HL-60 (cell line): ENCODE measurements around the gene TMEM198.
A peak's percentile ranks its signal among the peaks of the same experiment; 100 is the strongest.

Source experiments
- DNase-seq, 2 experiments: peaks; one replicate each; pipeline ENCODE4 v3.0.0-alpha.2; 2010 to 2020; ENCODE audit warnings: low read depth in 1 of 2, low spot score in 1 of 2
- H3K27ac ChIP-seq: fragments of 250-450 bp; sonication (Bioruptor Pico); replicated peaks from 2 replicates; pipeline ENCODE4 v1.5.1; 2020; ENCODE audit warnings: mild to moderate bottlenecking, moderate library complexity
- H3K27me3 ChIP-seq: fragments of 250-450 bp; sonication (Bioruptor Pico); 2 replicates; pipeline ENCODE4 v1.5.1; 2021; ENCODE audit warnings: mild to moderate bottlenecking, moderate library complexity; ENCODE audit not compliant: insufficient read depth, poor library complexity, severe bottlenecking
- H3K4me3 ChIP-seq: replicated peaks from 2 replicates; pipeline ENCODE4 v1.5.1; 2011; ENCODE audit warnings: mild to moderate bottlenecking, control low read depth, low read length; ENCODE audit not compliant: insufficient read depth
- CTCF ChIP-seq: IDR thresholded peaks from one replicate; pipeline ENCODE4 v1.5.1; 2011; ENCODE audit warnings: low read length, control low read depth, inconsistent platforms; ENCODE audit not compliant: insufficient read depth
- GABPA ChIP-seq: IDR thresholded peaks from 2 replicates; pipeline ENCODE4 v1.6.1; 2012; ENCODE audit warnings: low read depth
- POLR2AphosphoS5 ChIP-seq: IDR thresholded peaks from 2 replicates; pipeline ENCODE4 v1.6.1; 2012; ENCODE audit warnings: low read depth
- REST ChIP-seq: IDR thresholded peaks from 2 replicates; pipeline ENCODE4 v1.6.1; 2012; ENCODE audit warnings: low read depth; ENCODE audit not compliant: insufficient replicate concordance
- SPI1 ChIP-seq: IDR thresholded peaks from 2 replicates; pipeline ENCODE4 v1.6.1; 2012; ENCODE audit warnings: low read depth, mild to moderate bottlenecking, borderline replicate concordance

Gene TMEM198

GRCh38 chr2:219542931-219543595 lies 765 bp upstream of the TMEM198 start:
- Histone ChIP-seq H3K4me3 (peak overlapping the region; percentile 61), H3K27ac (no peak overlapping the region), H3K27me3 (peaks cover 24% of the 10 kb centered on the region)
- peak in 1 of 2 experiments; percentile 11 for DNase-seq
- TF ChIP-seq GABPA, result no peak
- peak; percentile 14 for TF ChIP-seq REST
- no peak for TF ChIP-seq CTCF
- TF ChIP-seq POLR2AphosphoS5, result no peak
- no peak for TF ChIP-seq SPI1

- H3K27ac ChIP-seq, result no peak overlapping the region
- no peak for TF ChIP-seq GABPA
- TF ChIP-seq SPI1, result no peak
- no peak for DNase-seq
- no peak overlapping the region for H3K4me3 ChIP-seq
- peaks cover 24% of the 10 kb centered on the region for H3K27me3 ChIP-seq
These were observed 739 bp downstream of the TMEM198 start for GRCh38 chr2:219544567-219544966.

- TF ChIP-seq POLR2AphosphoS5, result no peak
- no peak for TF ChIP-seq REST
- TF ChIP-seq CTCF, result no peak
- TF ChIP-seq GABPA, result no peak
- TF ChIP-seq SPI1, result no peak
- Histone ChIP-seq H3K27me3 (peaks cover 26% of the 10 kb centered on the region), H3K4me3 (no peak overlapping the region), H3K27ac (no peak overlapping the region)
- DNase-seq, result no peak
These were observed 1.6 kb downstream of the TMEM198 start for GRCh38 chr2:219545295-219545942.

GRCh38 chr2:219545943-219546352 lies 2.1 kb downstream of the TMEM198 start:
- TF ChIP-seq REST (no peak), CTCF (no peak), POLR2AphosphoS5 (no peak), SPI1 (no peak), GABPA (no peak)
- DNase-seq, result no peak
- Histone ChIP-seq H3K27me3 (peaks cover 29% of the 10 kb centered on the region), H3K27ac (no peak overlapping the region), H3K4me3 (no peak overlapping the region)
